Fibroblast of pulmonary artery (primary cell): ENCODE results near the gene OLFML1.

Source experiments
- DNase-seq: peaks from one replicate; pipeline ENCODE4 v3.0.0-alpha.2; 2010; ENCODE audit warnings: low read depth
- H3K4me3 ChIP-seq: replicated peaks from 2 replicates; pipeline ENCODE4 v1.5.1; 2011; ENCODE audit warnings: low read depth, mild to moderate bottlenecking, control low read depth, low read length, moderate library complexity
- CTCF ChIP-seq: IDR thresholded peaks from 2 replicates; pipeline ENCODE4 v1.5.1; 2011; ENCODE audit warnings: mild to moderate bottlenecking, control low read depth, low read length, inconsistent platforms; ENCODE audit errors: missing control alignments

The OLFML1 gene

GRCh38 chr11:7485186-7486097 is at the start of gene OLFML1:
Gene OLFML1 (plus strand): TSS chr11:7485506. CDS start chr11:7485876, 370 bp downstream.
- no peak for DNase-seq
- no peak within 1 kb of the TSS for H3K4me3 ChIP-seq

GRCh38 chr11:7436146-7436545 is 49.2 kb upstream of the OLFML1 start:
- DNase-seq: no peak
- no peak overlapping the region for H3K4me3 ChIP-seq
- TF ChIP-seq CTCF: no peak

More at GRCh38 chr11:7485186-7486097, at the start of gene OLFML1:
- no peak for TF ChIP-seq CTCF

GRCh38 chr11:7436657-7437056 is 48.6 kb upstream of the OLFML1 start:
- no peak for DNase-seq
- H3K4me3 ChIP-seq: no peak overlapping the region
- no peak for TF ChIP-seq CTCF

- no peak for DNase-seq
- no peak overlapping the region for H3K4me3 ChIP-seq
- no peak for TF ChIP-seq CTCF
These were observed 47.6 kb upstream of the OLFML1 start for GRCh38 chr11:7437696-7438095.

- H3K4me3 ChIP-seq: no peak overlapping the region
- TF ChIP-seq CTCF: no peak
- no peak for DNase-seq
These were observed 45.5 kb upstream of the OLFML1 start for GRCh38 chr11:7439746-7440320.

GRCh38 chr11:7442588-7443215 is 42.6 kb upstream of the OLFML1 start:
- H3K4me3 ChIP-seq: no peak overlapping the region
- DNase-seq: peak; percentile 56
- peak; percentile 93 for TF ChIP-seq CTCF
